Measurements from ENCODE around the gene CCDC27.
A peak's percentile ranks its signal among the peaks of the same experiment; 100 is the strongest.

CCDC27 gene

GRCh38 chr1:3716351-3716750 is 35.9 kb upstream of the CCDC27 start:
- TF ChIP-seq CTCF (IDR thresholded peaks at IDR 0.05; ENCODE audit: low read depth, low read length) = no peak
- no peak for DNase-seq
- peaks cover 6% of the 10 kb centered on the region for H3K36me3 ChIP-seq
- H3K27me3 ChIP-seq (ENCODE audit: insufficient read depth, low read depth, severe bottlenecking) = no peaks in the 10 kb centered on the region
- no peak overlapping the region for H3K4me3 ChIP-seq (ENCODE audit: low read depth, low read length)
- H3K9me3 ChIP-seq (ENCODE audit: severe bottlenecking) = no peaks in the 10 kb centered on the region
- peak overlapping the region; percentile 49 for H3K27ac ChIP-seq

- no peaks in the 10 kb centered on the region for H3K27me3 ChIP-seq (ENCODE audit: insufficient read depth, low read depth, severe bottlenecking)
- DNase-seq = no peak
- peak overlapping the region; percentile 49 for H3K27ac ChIP-seq
- TF ChIP-seq CTCF (IDR thresholded peaks at IDR 0.05; ENCODE audit: low read depth, low read length) = no peak
- H3K36me3 ChIP-seq = peaks cover 3% of the 10 kb centered on the region
- H3K4me3 ChIP-seq (ENCODE audit: low read depth, low read length) = no peak overlapping the region
- no peaks in the 10 kb centered on the region for H3K9me3 ChIP-seq (ENCODE audit: severe bottlenecking)
These were observed 35.1 kb upstream of the CCDC27 start for GRCh38 chr1:3717041-3717714.

- Histone ChIP-seq H3K27me3 (ENCODE audit: insufficient read depth, low read depth, severe bottlenecking) (no peaks in the 10 kb centered on the region), H3K27ac (peak overlapping the region; percentile 49), H3K9me3 (ENCODE audit: severe bottlenecking) (no peaks in the 10 kb centered on the region), H3K36me3 (peaks cover 3% of the 10 kb centered on the region), H3K4me3 (ENCODE audit: low read depth, low read length) (no peak overlapping the region)
- no peak for TF ChIP-seq CTCF (IDR thresholded peaks at IDR 0.05; ENCODE audit: low read depth, low read length)
- no peak for DNase-seq
These were observed 34.3 kb upstream of the CCDC27 start for GRCh38 chr1:3717715-3718601.

GRCh38 chr1:3718764-3719163 is 33.5 kb upstream of the CCDC27 start:
- H3K27me3 ChIP-seq (ENCODE audit: insufficient read depth, low read depth, severe bottlenecking) = no peaks in the 10 kb centered on the region
- H3K9me3 ChIP-seq (ENCODE audit: severe bottlenecking) = no peaks in the 10 kb centered on the region
- H3K27ac ChIP-seq = peak overlapping the region; percentile 74
- H3K36me3 ChIP-seq = peaks cover 5% of the 10 kb centered on the region; the same call in 1 of the 2 replicates
- TF ChIP-seq CTCF (IDR thresholded peaks at IDR 0.05; ENCODE audit: low read depth, low read length) = no peak
- no peak for DNase-seq
- no peak overlapping the region for H3K4me3 ChIP-seq (ENCODE audit: low read depth, low read length)

GRCh38 chr1:3721955-3722465 is 30.2 kb upstream of the CCDC27 start:
- H3K9me3 ChIP-seq (ENCODE audit: severe bottlenecking) = no peaks in the 10 kb centered on the region
- DNase-seq = no peak
- no peaks in the 10 kb centered on the region for H3K27me3 ChIP-seq (ENCODE audit: insufficient read depth, low read depth, severe bottlenecking)
- no peak overlapping the region for H3K4me3 ChIP-seq (ENCODE audit: low read depth, low read length)
- TF ChIP-seq CTCF (IDR thresholded peaks at IDR 0.05; ENCODE audit: low read depth, low read length) = no peak
- H3K27ac ChIP-seq = no peak overlapping the region
- H3K36me3 ChIP-seq = peaks cover 15% of the 10 kb centered on the region
